ENCODE results near the gene DLGAP4. TPM values are rescaled to one million over a fixed set of nuclear protein-coding genes. Genes with fewer than 3 reads are reported as not detected.

Gene DLGAP4
- total and polyA plus RNA-seq, 9 of the 15 experiments (the other 6 are each of a cell fraction or from before 2014, with no cell fraction given), result 0.31 to 34.1 (median 4.5) TPM

DNA sequence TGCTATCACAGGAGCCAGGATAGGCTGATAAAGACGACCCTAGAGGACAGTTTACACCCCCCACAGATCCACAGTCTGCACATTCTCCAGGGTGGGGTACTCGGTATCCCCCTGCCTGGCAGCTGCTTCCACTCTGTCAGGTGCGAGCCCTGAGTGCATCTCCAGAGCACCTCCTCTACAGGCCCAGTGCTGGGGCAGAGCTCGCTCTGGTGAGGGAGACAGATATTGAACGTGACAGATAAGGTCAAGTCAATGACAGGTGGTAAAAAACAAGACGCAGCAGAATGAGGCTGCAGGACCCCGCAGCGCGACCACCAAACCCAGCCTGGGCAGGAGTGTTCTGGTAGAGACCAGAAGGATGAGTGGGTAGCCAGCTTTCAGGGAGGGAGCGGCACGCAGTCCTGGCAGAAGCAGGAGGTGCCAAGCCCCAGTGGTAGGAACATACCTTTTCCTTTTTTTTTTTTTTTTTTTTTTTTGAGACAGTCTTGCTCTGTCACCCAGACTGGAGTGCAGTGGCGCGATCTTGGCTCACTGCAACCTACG is 222.8 kb downstream of the DLGAP4 start:
- Histone ChIP-seq H3K79me2 (ENCODE audit: control insufficient read depth, insufficient read depth, low read length) (no peaks in the 10 kb centered on the region), H3K9me3 (replicated peaks; ENCODE audit: control insufficient read depth, insufficient read depth, low read depth, low read length) (no peaks in the 10 kb centered on the region), H3K4me2 (ENCODE audit: insufficient read depth, low read length) (no peak overlapping the region), H3K27me3 (ENCODE audit: control insufficient read depth in 2 of 2, insufficient read depth in 2 of 2, low read length in 2 of 2) (no peaks in the 10 kb centered on the region; a peak in 1 of 5 replicates), H3K9ac (ENCODE audit: insufficient read depth in 1 of 2, low read depth in 2 of 2, low read length in 2 of 2) (peak overlapping the region in 1 of 2 experiments; percentile 35; a peak in 1 of 4 replicates), H3K9me1 (ENCODE audit: control insufficient read depth, insufficient read depth, low read length) (no peaks in the 10 kb centered on the region), H3K27ac (ENCODE audit: extremely low read depth, low read depth, low read length) (no peak overlapping the region), H2AFZ (ENCODE audit: low read depth, low read length) (no peak overlapping the region), H3K4me1 (replicated peaks in 1 of 2; ENCODE audit: control insufficient read depth in 2 of 2, insufficient read depth in 2 of 2, low read length in 2 of 2) (no peaks in the 10 kb centered on the region; a peak in 1 of 5 replicates), H4K20me1 (replicated peaks; ENCODE audit: control insufficient read depth, insufficient read depth, low read length) (0 out of 2 replicates have a peak, but pooled peaks cover 3% of the 10 kb centered on the region), H3K36me3 (ENCODE audit: control insufficient read depth, insufficient read depth, low read length) (peaks cover 28% of the 10 kb centered on the region; the same call in 2 of the 3 replicates), H3K4me3 (no peak overlapping the region)
- 54% methylated on average over 11 of the region's 14 CpGs for WGBS (ENCODE audit: insufficient coverage, low coverage, missing lambda C conversion rate)
- no peak for FAIRE-seq
- no peak for DNase-seq (ENCODE audit: extremely low read depth in 1 of 4, low spot score in 3 of 4)
- no peak; the same call in 2 of the 3 replicates for ATAC-seq
- ChIA-PET CTCF (ENCODE audit: low intra/inter-chr PET ratio) (no interaction called here), POLR2A (interaction anchor here (0.8 to 1.2 kb wide), 2 partner anchors 11 to 465 kb away, joined by 3 to 4 read pairs; no protein-coding TSS in a partner anchor)
- intact Hi-C loops (cut with micrococcal nuclease), result no loop called here
- no TSS peak for BruUV-seq (replicated peaks)
- in situ Hi-C loops (cut with MboI), result no loop called here
- TF ChIP-seq, protein P1, sequence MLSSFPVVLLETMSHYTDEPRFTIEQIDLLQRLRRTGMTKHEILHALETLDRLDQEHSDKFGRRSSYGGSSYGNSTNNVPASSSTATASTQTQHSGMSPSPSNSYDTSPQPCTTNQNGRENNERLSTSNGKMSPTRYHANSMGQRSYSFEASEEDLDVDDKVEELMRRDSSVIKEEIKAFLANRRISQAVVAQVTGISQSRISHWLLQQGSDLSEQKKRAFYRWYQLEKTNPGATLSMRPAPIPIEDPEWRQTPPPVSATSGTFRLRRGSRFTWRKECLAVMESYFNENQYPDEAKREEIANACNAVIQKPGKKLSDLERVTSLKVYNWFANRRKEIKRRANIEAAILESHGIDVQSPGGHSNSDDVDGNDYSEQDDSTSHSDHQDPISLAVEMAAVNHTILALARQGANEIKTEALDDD (IDR thresholded peaks at IDR 0.05), result no peak
- TF ChIP-seq, protein P2, sequence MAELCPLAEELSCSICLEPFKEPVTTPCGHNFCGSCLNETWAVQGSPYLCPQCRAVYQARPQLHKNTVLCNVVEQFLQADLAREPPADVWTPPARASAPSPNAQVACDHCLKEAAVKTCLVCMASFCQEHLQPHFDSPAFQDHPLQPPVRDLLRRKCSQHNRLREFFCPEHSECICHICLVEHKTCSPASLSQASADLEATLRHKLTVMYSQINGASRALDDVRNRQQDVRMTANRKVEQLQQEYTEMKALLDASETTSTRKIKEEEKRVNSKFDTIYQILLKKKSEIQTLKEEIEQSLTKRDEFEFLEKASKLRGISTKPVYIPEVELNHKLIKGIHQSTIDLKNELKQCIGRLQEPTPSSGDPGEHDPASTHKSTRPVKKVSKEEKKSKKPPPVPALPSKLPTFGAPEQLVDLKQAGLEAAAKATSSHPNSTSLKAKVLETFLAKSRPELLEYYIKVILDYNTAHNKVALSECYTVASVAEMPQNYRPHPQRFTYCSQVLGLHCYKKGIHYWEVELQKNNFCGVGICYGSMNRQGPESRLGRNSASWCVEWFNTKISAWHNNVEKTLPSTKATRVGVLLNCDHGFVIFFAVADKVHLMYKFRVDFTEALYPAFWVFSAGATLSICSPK (IDR thresholded peaks at IDR 0.05; ENCODE audit: borderline replicate concordance), result no peak
- TF ChIP-seq ZNF717 (CRISPR knock-in tag; IDR thresholded peaks at IDR 0.05), result no peak
- TF ChIP-seq SAFB (IDR thresholded peaks at IDR 0.05; ENCODE audit: borderline replicate concordance, low read depth, low read length), result no peak
- TF ChIP-seq MCM7 (IDR thresholded peaks at IDR 0.05), result no peak
- TF ChIP-seq ZNF57 (CRISPR knock-in tag; IDR thresholded peaks at IDR 0.05), result no peak
- no peak for TF ChIP-seq CBX3 (IDR thresholded peaks at IDR 0.05; ENCODE audit: borderline replicate concordance in 1 of 2, low read length in 2 of 2)
- TF ChIP-seq NCOA2 (IDR thresholded peaks at IDR 0.05; ENCODE audit: partially characterized antibody in 2 of 2), result no peak
- no peak for TF ChIP-seq KLF10 (CRISPR knock-in tag; IDR thresholded peaks at IDR 0.05)
- TF ChIP-seq, protein P3, sequence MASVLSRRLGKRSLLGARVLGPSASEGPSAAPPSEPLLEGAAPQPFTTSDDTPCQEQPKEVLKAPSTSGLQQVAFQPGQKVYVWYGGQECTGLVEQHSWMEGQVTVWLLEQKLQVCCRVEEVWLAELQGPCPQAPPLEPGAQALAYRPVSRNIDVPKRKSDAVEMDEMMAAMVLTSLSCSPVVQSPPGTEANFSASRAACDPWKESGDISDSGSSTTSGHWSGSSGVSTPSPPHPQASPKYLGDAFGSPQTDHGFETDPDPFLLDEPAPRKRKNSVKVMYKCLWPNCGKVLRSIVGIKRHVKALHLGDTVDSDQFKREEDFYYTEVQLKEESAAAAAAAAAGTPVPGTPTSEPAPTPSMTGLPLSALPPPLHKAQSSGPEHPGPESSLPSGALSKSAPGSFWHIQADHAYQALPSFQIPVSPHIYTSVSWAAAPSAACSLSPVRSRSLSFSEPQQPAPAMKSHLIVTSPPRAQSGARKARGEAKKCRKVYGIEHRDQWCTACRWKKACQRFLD (CRISPR knock-in tag; IDR thresholded peaks at IDR 0.05), result no peak
- no peak for TF ChIP-seq MXI1 (IDR thresholded peaks at IDR 0.05; ENCODE audit: low read depth, low read length)
- no peak for TF ChIP-seq ZNF778 (CRISPR knock-in tag; IDR thresholded peaks at IDR 0.05)
- TF ChIP-seq, protein P4, sequence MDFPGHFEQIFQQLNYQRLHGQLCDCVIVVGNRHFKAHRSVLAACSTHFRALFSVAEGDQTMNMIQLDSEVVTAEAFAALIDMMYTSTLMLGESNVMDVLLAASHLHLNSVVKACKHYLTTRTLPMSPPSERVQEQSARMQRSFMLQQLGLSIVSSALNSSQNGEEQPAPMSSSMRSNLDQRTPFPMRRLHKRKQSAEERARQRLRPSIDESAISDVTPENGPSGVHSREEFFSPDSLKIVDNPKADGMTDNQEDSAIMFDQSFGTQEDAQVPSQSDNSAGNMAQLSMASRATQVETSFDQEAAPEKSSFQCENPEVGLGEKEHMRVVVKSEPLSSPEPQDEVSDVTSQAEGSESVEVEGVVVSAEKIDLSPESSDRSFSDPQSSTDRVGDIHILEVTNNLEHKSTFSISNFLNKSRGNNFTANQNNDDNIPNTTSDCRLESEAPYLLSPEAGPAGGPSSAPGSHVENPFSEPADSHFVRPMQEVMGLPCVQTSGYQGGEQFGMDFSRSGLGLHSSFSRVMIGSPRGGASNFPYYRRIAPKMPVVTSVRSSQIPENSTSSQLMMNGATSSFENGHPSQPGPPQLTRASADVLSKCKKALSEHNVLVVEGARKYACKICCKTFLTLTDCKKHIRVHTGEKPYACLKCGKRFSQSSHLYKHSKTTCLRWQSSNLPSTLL (IDR thresholded peaks at IDR 0.05), result no peak
- TF ChIP-seq, protein P5, sequence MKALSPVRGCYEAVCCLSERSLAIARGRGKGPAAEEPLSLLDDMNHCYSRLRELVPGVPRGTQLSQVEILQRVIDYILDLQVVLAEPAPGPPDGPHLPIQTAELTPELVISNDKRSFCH (CRISPR knock-in tag; IDR thresholded peaks at IDR 0.05), result no peak
- TF ChIP-seq, protein P5 (tag; IDR thresholded peaks at IDR 0.05), result no peak

All from K562 (cell line).